Adrenal gland (tissue), 12 donors: ENCODE results near the gene MTM1. TPM values are rescaled to one million over a fixed set of nuclear protein-coding genes. Genes with fewer than 3 reads are reported as not detected.

Experiments
- DNase-seq, 7 donors: peaks; one replicate each; pipeline ENCODE4 v3.0.0-alpha.2; 2019 to 2020
- H3K27ac ChIP-seq, 5 donors: fragments of 200-600 bp; sonication (generic) in 4 of 5; 1 replicate in 3 of 5; 2 replicates in 2 of 5; pipeline versions ENCODE4 v1.5.1 to v1.8.0; 2016 to 2020; ENCODE audit warnings: mild to moderate bottlenecking in 1 of 5
- H3K27me3 ChIP-seq: fragments of 200-600 bp; 2 replicates; pipeline ENCODE4 v1.8.0; 2021
- H3K36me3 ChIP-seq, 2 donors: fragments of 200-600 bp; replicated peaks in 1 of 2; 1 replicate in 1 of 2; 2 replicates in 1 of 2; pipeline versions ENCODE4 v1.5.1 to v1.8.0; 2018 to 2022
- H3K4me1 ChIP-seq, 2 donors: fragments of 200-600 bp; replicated peaks in 1 of 2; 1 replicate in 1 of 2; 2 replicates in 1 of 2; pipeline versions ENCODE4 v1.5.1 to v1.8.0; 2018 to 2021
- H3K4me3 ChIP-seq, 4 donors: fragments of 200-600 bp; sonication (generic) in 3 of 4; one replicate each; pipeline ENCODE4 v1.5.1; 2016 to 2018
- H3K9me3 ChIP-seq, 3 donors: fragments of 200-600 bp; sonication (generic) in 1 of 3; replicated peaks in 1 of 3; 1 replicate in 2 of 3; 2 replicates in 1 of 3; pipeline versions ENCODE4 v1.5.1 to v1.8.0; 2016 to 2021
- CTCF ChIP-seq, 6 experiments: fragments of 450-650 bp in 4 of 6; fragments of 200-600 bp in 2 of 6; sonication (generic) in 1 of 6; IDR thresholded peaks; 1 replicate in 5 of 6; 2 replicates in 1 of 6; pipeline versions ENCODE4 v1.5.1 to v1.8.0; 2016 to 2021; ENCODE audit warnings: antibody characterized with exemption in 6 of 6, mild to moderate bottlenecking in 2 of 6, moderate library complexity in 1 of 6
- POLR2A ChIP-seq, 2 donors: fragments of 450-650 bp; IDR thresholded peaks; one replicate each; pipeline ENCODE4 v1.6.1; 2017; ENCODE audit warnings: antibody characterized with exemption in 2 of 2, mild to moderate bottlenecking in 2 of 2, moderate library complexity in 1 of 2
- WGBS, 4 donors: extraction: QIAGEN DNeasy Blood & Tissue Kit in 2 of 4; methylation state at CpG; one replicate each; pipeline versions ENCODE4 v1.1.5 to v1.1.7; 2013 to 2017; 5-methylcytosine and 5-hydroxymethylcytosine counted together
- intact Hi-C, 2 donors: fragments of 100-400 bp; cut with DNase I; formaldehyde crosslinking; loops; one replicate each; pipeline versions ENCODE4 v1.14.1 to v1.15.0; 2022 to 2023
- polyA plus RNA-seq, 3 donors: library from polyadenylated mRNA; stranded (reverse); fragments of 200-250 nt in 2 of 3; fragments of 350-450 nt in 1 of 3; fragmentation: Illumina TruSeq in 1 of 3; extraction: RNeasy Lipid Tissue Mini Kit (QIAGEN cat#74804) in 1 of 3; gene quantifications; one replicate each; pipeline ENCODE4 v1.2.3, GENCODE V29; 2013 to 2014
- total RNA-seq, 9 donors: library from RNA; depleted of rRNA in 4 of 9; stranded (reverse); fragments of >200 nt in 4 of 9; fragments of 120-200 nt in 1 of 9; fragmentation: NEBNext Ultra II Directional in 1 of 9; extraction: Animal tissue kit (Norgen Biotek cat#: 25700) in 1 of 9; gene quantifications; one replicate each; pipeline versions ENCODE4 v1.1.0 to v1.2.4, GENCODE V29; 2013 to 2023
- donor health status: healthy with polysubstance abuse.
- donor health status: Bipolar disorder and iron deficiency.
- donor health status: DM: yes; HTN: yes; CAD: no.
- donor health status: DM: no; HTN: no; CAD: no.
- donor health status: DM: no; HTN: no; CAD: no.
- donor health status: DM: yes; HTN: yes; CAD: no.

Gene MTM1
- total and polyA plus RNA-seq, 12 donors: 4.1 to 31.4 (median 24.9) TPM

- H3K4me1 ChIP-seq: no peaks in the 10 kb centered on the region
- intact Hi-C loops: no loop called here
- 69 to 96% (median 84%) methylated on average over 5 to 6 of the region's 6 CpGs for whole genome bisulfite sequencing, 4 donors
- no peak overlapping the region for H3K4me3 ChIP-seq
- TF ChIP-seq POLR2A (IDR thresholded peaks at IDR 0.05) (no peak), CTCF (IDR thresholded peaks at IDR 0.05) (no peak)
- DNase-seq: no peak
- no peak overlapping the region for H3K27ac ChIP-seq
- peaks cover 0 to 7% (median 0%) of the 10 kb centered on the region in 3 donors for H3K9me3 ChIP-seq
- H3K27me3 ChIP-seq: no peaks in the 10 kb centered on the region
- no peaks in the 10 kb centered on the region for H3K36me3 ChIP-seq
These were observed 27.5 kb upstream of the MTM1 start for GRCh38 chrX:150540965-150541364.

GRCh38 chrX:150542846-150543229, 25.6 kb upstream of the MTM1 start:
- TF ChIP-seq POLR2A (IDR thresholded peaks at IDR 0.05) (no peak), CTCF (IDR thresholded peaks at IDR 0.05) (no peak)

GRCh38 chrX:150543230-150544155, 24.9 kb upstream of the MTM1 start:
- Histone ChIP-seq H3K4me3 (no peak overlapping the region), H3K9me3 (no peaks in the 10 kb centered on the region), H3K27me3 (no peaks in the 10 kb centered on the region), H3K4me1 (peaks cover 0 to 16% of the 10 kb centered on the region in 2 donors), H3K36me3 (no peaks in the 10 kb centered on the region), H3K27ac (no peak overlapping the region)
- DNase-seq: no peak
- intact Hi-C loops: no loop called here
- TF ChIP-seq CTCF (IDR thresholded peaks at IDR 0.05) (no peak), POLR2A (IDR thresholded peaks at IDR 0.05) (no peak)
- 80 to 89% (median 84%) methylated on average over 8 to 13 of the region's 13 CpGs for WGBS, 4 donors

More at GRCh38 chrX:150542846-150543229, 25.6 kb upstream of the MTM1 start:
- no peak for DNase-seq
- WGBS, 4 donors: 93 to 100% (median 95%) methylated on average over 1 to 4 of the region's 4 CpGs
- H3K9me3 ChIP-seq: no peaks in the 10 kb centered on the region
- no peak overlapping the region for H3K27ac ChIP-seq
- H3K4me1 ChIP-seq: peaks cover 0 to 10% of the 10 kb centered on the region in 2 donors
- no peaks in the 10 kb centered on the region for H3K36me3 ChIP-seq
- no peak overlapping the region for H3K4me3 ChIP-seq
- intact Hi-C loops: no loop called here
- no peaks in the 10 kb centered on the region for H3K27me3 ChIP-seq

GRCh38 chrX:150544222-150544787, 24.1 kb upstream of the MTM1 start:
- 73 to 91% (median 77%) methylated on average over 8 to 11 of the region's 11 CpGs for WGBS, 4 donors
- Histone ChIP-seq H3K4me1 (peaks cover 0 to 16% of the 10 kb centered on the region in 2 donors), H3K27me3 (no peaks in the 10 kb centered on the region), H3K36me3 (no peaks in the 10 kb centered on the region), H3K27ac (no peak overlapping the region), H3K4me3 (no peak overlapping the region), H3K9me3 (no peaks in the 10 kb centered on the region)
- intact Hi-C loops: no loop called here
- peak in 1 of 7 donors; percentile 5 for DNase-seq
- TF ChIP-seq CTCF (IDR thresholded peaks at IDR 0.05) (no peak), POLR2A (IDR thresholded peaks at IDR 0.05) (no peak)
